HG02642 (cell line): Measurements from ENCODE around the gene KRT39.

Experiments
- ATAC-seq: cut with Tn5 transposase; IDR thresholded peaks from one replicate; pipeline ENCODE4 v1.9.1; 2021; ENCODE audit warnings: mild to moderate bottlenecking; ENCODE audit not compliant: unreplicated experiment, poor library complexity

The KRT39 gene

DNA sequence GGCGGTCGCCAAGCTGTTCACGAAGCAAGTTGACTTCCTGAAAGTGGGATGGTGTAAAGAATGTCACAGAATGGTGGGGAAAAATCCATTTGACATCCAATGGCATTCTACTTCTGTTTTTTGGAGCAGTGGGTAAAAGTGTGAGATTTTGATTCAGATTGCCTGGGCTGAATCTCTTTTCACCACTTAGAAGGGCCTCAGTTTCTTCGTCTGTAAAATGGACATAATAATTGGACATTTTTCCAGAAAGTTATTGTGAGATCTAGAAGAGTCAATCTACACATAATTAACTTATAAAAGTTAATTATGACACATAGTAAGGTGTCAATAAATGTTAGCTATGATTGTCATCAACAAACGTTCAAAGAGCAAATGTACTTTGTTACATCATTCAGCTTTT, 14.4 kb upstream of the KRT39 start:
- no peak for ATAC-seq

DNA sequence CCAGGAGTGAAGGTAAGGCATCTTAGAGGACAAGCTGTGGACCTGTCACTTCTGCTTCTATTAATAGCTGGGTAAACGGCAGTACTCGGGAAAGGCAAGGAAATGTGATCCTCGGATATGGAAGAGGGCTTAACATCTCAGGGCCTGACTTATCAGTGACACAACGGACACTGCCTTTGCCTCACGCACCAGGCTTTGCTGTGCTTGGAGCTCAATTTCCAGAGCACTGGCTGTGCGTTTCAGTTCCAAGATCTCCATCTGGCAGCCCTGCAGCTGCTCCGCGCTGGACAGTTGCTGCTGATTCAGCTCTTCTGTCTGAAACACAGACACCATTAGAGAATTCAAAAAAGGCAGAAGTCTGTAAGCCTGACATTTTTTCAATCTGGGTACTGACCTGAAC, 13.8 kb upstream of the KRT39 start:
- ATAC-seq = no peak

DNA sequence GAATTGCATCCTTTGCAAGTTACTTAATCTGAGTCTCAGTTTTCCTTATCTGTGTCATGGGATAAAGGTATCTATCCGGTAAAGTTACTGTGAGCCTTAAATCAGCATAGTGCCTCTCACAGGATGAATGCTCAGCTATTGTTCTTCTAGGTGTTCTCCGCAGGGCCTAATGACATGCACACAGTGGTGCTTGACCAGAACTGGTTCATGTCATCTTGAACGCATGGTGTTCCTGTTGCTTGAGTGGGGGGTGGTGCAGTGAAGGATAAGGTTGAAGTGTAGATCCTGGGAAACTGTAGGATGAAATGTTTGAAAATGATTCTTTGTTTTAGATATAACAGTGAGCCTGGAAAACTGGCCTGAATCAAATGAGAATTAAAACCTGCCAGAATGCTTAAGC, 13.4 kb upstream of the KRT39 start:
- ATAC-seq = no peak

DNA sequence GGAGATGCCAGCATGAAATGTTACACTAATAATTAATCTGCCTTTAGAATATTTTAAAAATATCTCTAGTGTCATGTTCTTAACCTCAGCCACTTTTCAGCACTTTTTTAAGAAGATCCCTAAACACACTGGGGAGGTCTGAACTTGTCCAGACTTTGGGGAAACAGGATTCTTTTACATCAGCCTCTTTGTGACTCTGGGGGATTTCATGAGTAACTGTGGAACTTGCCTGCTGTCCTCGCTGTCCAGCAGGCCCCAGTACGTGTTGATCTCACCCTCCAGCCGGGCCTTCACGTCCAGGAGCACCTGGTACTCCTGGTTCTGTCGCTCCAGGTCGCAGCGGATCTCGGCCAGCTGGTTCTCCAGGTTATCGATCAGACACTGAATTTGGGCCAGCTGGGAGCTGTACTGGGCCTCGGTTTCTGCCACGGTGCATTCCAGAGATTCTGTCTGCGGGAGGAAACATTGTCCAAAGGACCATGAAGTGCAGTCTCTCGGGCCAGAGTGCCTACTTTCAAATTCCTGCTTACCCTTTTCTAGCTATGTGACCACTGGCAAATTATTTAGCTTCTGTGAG, 11.9 kb upstream of the KRT39 start:
- ATAC-seq = no peak

DNA sequence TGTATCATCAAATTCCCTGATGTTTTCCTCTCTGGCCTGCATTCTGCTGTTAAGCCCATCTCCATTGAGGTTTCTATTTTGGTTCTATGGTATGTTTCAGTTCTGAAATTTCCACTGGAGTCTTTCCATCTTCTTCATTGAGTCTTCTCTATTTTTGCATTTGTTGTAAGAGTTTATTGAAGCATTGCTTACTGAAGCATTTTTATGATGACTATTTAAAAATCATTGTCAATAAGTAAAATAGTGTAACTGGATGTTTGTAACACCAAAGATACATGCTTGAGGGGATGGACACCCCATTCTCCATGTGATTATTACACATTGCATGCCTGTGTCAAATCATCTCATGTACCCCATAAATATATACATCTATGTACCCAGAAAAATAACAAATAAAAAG, 8.8 kb upstream of the KRT39 start:
- no peak for ATAC-seq

DNA sequence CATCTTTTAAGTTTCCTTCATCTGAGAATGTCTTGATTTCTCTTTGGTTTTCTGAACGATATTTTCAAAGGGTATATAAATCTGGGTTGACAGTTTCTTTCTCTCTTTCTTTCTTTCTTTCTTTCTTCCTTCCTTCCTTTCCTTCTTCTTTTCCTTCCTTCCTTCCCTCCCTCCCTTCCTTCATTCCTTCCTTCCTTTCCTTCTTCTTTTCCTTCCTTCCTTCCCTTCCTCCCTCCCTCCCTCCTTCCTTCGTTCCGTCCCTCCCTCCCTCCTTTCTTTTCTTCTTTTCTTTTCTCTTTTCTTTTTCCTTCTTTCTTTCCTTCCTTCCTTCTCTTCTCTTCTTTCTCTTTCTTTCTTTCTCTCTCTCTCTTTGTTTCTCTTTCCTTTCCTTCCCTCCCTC, 7.6 kb upstream of the KRT39 start:
- no peak for ATAC-seq

DNA sequence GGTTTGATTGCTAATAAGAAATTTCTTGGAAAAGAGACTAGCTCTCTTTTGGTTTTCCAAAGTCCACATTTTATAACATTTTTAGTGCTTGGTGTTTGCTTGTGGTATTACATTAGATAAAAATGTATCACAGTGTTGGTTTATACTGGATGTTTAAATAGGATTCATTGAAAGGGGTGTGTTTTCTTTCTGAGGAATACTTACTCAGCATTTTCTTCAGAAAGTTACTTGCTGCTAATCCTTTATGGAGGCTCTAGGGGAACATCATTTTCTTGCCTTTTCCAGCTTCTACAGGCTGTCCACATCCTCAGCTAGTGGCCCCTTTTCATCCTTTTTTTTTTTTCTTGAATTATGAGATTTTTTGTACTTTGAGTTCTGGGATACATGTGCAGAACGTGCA, 834 bp upstream of the KRT39 start:
- ATAC-seq = no peak

DNA sequence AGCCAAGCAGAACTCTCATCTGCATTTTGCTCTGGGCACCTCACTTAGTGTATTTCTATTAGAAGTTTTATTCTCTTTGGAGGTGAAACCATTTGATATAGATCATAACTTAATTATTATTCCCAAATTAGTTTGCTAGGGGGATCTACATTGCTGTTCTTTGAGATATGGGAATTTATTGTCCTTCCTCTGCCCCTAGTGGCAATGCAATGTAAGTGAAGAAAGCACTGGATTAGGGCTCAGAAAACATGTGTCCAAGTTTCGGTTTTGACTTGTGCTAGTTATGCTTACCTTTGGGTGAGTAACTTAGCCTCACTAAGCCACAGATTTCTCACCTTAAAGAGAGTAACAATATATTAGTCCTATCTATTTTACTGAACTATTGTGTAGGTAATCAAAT, 2.9 kb downstream of the KRT39 start:
- no peak for ATAC-seq

DNA sequence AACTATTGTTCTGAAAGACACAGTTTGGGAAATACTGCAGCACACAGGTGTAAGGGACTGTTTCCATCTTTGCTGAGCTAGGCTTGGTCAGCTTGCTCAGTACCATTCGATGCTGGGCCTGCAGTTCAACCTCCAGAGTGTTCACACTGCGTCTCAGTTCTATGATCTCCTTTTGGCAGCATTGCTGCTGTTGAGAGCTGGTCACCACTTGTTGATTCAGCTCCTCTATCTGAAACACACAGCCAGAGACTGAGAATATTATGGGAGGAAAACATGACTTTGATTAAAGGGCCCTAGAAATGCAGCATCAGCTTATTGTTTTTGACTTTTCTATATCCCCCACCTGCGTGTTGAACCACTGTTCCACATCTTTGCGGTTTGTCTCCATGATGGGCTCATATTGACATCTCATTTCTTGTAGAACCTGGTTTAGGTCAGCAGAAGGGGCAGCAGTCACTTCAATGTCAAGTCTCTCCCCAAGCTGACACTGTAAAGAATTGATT, 4.6 kb downstream of the KRT39 start:
- ATAC-seq = no peak

DNA sequence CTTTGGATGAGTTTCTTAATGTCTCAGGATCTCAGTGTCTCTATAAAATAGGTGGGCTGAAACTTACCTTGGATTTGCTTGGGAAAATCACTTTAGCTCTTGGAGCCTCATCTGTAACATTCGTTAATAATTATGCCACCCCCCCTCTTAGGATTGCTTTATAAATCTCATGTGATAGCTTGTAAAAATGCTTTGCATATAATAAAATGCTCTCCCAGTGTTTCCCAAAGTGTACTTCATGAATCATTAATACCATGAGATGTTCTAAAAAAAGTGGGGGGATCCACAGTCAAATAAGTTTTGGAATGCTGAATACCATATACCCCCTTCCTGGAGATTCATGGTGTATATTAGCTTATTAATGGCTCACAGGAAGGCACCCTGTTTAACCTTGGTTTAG, 5.2 kb downstream of the KRT39 start:
- no peak for ATAC-seq

DNA sequence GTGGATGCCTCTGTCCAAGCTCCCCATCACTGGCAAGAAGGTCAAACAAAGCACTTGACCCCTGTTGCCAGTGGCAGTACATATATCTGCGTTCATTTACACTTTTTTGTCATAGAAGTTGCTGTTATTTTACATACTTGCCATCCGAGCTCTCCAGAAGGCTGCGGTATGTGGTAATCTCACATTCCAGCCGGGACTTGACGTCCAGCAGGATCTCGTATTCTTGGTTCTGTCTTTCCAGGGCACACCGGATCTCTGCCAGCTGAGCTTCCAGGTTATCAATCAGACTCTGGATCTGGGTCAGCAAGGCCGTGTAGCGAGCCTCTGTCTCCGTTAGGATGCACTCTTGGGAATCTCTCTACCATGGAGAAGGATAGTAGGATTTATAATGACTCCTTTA, 6.6 kb downstream of the KRT39 start:
- ATAC-seq = no peak

DNA sequence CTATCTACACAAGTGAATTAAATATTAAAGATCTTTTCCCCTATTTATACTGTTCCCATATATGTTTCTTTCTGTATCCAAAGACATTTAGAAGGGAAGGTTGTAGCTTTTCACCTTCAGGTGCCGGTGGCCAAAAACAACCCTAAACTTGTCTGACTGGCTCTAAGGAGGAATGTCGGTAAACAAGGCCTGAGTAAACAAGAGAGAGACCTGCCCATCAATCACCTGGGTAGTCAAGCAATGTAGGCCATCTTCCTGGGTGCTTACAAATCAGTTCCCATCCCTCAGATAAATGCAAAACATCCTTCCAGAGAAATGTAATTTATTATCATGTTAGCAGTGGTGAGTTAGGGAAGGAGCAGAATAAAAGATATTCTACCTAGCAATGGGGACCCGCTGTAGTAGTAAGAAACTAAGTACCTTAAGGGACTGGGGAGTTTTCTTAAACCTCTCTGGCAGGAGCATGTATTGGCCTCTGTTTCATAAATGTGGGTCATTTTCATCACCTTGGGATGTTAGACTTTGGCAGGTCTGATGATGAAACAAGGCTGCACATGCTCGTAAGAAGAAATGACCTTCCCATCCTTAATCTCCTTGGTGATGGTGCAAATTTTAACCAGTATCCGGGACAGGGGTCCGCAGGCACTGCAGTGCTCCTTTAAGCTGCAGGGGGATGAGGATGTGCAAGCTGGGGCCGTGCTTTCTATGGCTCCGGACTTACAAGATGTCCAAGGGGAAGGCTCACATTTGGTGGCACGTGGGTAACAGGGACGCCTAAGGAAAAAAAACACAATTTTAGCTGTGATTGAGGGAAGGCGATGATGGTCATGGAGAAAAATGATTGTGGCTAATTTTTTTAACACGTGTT, 8.4 kb downstream of the KRT39 start:
- ATAC-seq = no peak

DNA sequence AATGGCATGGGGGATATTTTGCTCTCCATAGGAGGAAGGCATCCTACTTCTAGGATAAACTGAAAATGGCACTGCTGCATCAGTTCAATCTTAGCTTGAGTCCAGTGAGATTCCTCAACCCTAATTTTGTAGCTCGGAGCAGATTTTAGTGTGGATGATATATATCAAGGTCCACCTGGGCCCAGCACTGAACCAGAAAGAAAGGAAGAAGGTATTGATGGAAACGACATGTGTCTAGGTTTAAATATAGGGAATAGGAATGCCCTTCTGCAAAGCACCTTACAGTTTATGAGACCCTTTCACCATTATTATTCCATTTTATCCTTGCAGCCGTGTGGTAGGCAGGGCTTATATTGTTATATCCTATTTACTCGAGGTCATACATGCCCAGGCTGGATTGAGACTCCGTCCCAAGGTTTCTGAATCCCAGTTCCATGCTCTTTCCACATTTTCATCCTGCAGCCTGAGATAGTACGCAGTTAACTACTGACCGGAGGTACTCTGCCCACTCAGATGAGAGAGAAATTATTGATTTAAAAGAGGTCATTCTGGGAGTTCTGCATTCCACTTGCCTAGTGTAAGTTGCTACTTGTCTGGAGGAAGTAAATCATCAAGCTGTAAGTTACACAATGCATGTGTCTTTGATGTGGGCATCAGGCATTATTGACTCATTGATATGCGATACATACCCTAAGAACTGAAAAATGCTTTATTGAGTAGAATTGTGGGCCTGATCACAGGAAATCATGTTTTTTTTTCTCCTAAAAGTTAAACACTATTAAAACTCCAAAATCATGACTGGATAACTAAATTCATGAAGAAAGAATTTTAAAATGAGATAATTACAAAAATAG, 10.1 kb downstream of the KRT39 start:
- no peak for ATAC-seq

DNA sequence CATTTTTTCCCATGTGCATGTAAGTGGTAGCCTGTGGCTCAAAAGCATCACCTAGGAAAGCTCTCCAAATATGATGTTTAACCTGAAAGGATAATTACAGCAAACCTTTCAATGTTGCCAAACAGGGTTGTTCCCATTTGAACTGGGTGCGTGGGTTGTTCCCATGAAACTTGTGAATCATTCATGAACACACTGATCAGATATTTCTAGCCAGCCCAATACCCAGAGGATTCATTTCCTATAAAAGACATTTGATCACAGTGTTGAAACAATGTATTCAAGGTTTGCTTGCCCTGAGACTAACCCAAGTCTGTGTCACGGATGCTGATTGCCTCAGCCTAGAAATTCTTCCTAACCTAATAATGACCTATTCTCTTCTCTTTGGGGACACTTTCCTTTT, 12.9 kb downstream of the KRT39 start:
- ATAC-seq = no peak

DNA sequence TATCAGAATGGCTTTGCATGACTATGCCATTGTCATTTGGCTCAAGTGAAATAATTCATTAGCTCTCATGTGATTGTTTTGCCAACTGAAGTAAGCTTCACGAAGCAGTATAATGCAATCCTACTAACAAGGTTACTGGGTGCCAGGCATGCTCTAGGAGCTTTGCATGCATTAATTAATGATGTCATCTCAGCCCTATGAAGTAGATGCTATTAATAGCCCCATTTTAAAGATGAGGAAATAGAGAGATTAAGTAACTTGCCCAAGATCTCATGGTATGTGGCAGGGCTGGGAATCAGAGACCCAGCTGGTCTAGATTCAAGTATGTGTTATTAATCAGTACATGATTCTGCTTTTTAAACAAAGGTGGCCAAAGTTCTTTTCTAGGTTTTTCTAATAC, 14.1 kb downstream of the KRT39 start:
- no peak for ATAC-seq

DNA sequence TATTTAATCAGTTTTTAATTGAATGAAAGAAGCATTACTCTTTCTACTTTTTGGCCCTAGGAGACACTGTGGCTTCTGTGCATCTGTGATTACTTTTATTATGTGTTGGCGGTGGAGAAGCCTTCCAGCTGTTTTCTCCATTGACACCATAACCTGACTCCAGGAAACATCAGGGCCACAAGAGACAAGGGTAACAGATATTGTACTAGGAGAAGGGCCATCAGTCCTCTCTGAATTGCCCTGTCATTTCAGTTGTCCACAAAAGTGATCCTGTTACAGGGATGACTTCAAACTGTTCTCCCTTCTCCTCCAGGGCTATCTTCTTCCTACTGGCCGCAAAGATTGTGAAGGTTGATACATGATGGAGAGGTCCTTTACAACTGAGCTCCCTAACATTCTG, 14.6 kb downstream of the KRT39 start:
- ATAC-seq = no peak

DNA sequence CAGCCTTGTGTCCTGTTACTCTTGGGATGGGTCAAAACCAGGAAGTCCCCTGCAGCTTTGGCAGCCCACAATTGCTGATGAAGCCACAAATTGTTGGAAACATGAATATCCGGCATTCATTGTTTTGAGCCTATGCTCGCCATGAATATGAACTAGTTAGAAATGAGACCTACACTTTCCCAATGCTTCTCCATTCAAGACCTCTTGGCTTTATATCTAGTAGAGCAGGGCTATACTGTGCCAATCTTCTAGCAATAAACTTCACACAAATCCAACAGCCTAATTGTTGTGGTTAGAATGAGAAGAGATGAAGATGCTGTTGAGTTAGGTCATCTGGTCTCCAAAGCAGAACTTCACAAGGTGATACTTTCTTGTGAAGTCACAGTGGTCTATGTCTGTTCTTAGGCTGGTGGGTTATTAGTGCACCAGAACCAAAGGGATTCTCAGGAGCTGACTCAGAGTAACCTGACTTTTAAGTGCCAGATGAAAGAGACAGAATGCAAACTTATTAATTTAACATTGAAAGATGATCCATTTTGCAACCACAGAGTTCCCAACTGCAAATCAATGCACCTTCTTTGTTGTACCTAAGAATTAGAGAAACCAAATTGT, 15.6 kb downstream of the KRT39 start:
- no peak for ATAC-seq

DNA sequence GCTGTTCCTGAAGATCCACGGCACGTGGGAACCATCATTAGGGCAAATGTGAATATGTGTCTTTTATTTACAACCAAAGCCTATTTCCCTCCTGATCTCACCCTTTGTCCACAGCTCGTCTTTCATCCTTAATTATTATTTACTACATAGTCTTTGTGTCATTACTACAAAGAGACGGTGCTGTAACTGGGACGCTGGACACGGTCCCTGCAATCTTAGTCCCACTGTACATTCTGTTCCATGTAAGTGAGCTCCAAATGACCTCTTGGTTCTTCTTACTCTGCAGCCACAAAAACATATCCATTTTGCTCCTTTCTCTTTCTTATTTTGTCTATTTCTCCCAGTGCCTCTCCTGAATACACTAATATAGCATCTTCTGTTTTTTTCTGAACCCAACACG, 16.6 kb downstream of the KRT39 start:
- ATAC-seq = no peak

DNA sequence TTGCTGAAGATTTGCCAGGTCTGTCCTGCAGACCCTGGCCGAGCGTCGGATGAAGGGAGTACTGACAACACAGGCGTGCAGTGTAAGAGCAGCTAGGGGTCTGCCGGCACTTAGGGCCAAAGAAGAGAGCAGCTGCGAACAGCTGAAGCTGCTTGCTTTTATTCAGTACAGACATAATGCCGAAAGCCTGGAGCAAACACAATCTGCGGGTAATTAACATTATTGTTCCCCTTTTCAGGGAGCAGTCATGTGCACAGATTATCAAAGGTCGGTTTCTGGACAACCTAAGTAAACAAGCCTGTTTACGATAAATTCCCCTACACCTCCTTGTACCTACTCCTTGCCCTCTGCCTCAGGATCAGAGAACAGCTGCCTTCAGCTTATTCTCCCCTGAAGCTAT, 17.3 kb downstream of the KRT39 start:
- ATAC-seq = no peak

DNA sequence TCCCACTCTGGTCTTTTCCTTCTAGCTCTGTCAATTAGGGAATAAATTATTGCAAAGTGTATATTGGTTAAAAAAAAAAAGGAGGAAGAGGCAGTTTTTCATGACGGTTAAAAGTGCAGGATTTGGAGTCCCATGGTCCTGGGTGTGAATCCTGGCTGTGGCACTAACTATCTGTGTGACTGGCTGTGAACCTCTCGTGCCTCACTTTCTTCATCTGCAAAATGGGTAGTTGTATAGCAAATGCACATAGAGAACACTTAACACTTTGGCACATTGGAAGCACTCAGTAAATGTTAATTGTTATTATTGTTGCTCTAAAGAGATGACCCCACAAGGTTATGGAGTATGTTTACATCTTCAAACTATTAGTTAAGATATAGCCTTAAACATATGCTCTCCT, 18.8 kb downstream of the KRT39 start:
- ATAC-seq = no peak

DNA sequence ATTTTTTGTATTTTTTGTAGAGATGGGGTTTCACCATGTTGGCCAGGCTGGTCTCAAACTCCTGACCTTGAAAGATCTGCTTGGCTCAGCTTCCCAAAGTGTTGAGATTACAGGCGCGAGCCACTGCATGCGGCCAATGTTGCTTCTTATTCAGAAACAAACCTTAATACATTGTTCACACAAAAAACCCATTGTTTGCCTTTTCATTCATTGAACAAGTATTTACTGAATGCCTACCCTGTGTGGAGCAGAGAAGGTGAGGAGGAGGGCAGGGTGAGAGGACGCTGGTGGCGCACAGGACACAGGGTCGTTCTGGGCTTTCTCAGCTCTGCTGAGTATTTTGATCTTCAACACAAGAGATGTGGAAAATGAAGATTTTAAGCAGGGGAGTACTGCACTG, 21.3 kb downstream of the KRT39 start:
- ATAC-seq = no peak
